Cardiac muscle cell (in vitro differentiated cells and primary cell): ENCODE measurements around the gene ERH. TPM values are rescaled to one million over a fixed set of nuclear protein-coding genes. Genes with fewer than 3 reads are reported as not detected.

ENCODE experiments used
- DNase-seq, 2 donors: peaks; one replicate each; pipeline versions ENCODE4 v3.0.0 to v3.0.0-alpha.2; 2010 to 2017; ENCODE audit warnings: low read depth in 1 of 2, low spot score in 1 of 2
- H3K27ac ChIP-seq: fragments of 200-600 bp; sonication (generic); 2 replicates; pipeline ENCODE4 v1.5.1; 2016
- H3K27me3 ChIP-seq: fragments of 200-600 bp; sonication (generic); 2 replicates; pipeline ENCODE4 v1.6.0; 2016; ENCODE audit warnings: control low read depth
- H3K36me3 ChIP-seq: fragments of 200-600 bp; sonication (generic); 2 replicates; pipeline ENCODE4 v1.5.1; 2016; ENCODE audit warnings: control low read depth
- H3K4me1 ChIP-seq: fragments of 200-600 bp; sonication (generic); 2 replicates; pipeline ENCODE4 v1.8.1; 2017; ENCODE audit warnings: low read depth, mild to moderate bottlenecking, mixed run types
- H3K4me3 ChIP-seq: fragments of 200-600 bp; sonication (generic); 2 replicates; pipeline ENCODE4 v1.5.1; 2016; ENCODE audit warnings: mild to moderate bottlenecking
- H3K9me3 ChIP-seq: fragments of 200-600 bp; sonication (generic); 2 replicates; pipeline ENCODE4 v1.5.1; 2017; ENCODE audit warnings: low read depth, mild to moderate bottlenecking, control low read depth
- polyA plus RNA-seq: library from polyadenylated mRNA; unstranded; fragments of >200 nt; fragmentation: Nextera tagmentation; extraction: Ambion mirVana; gene quantifications from 2 replicates; pipeline ENCODE4 v1.2.1, GENCODE V29; 2016
- total RNA-seq: library from RNA; depleted of rRNA; stranded (reverse); fragments of >200 nt; gene quantifications from 2 replicates; pipeline ENCODE4 v1.2.3, GENCODE V29; 2016
- TF ChIP-seq, protein P1 (sequence below): IDR thresholded peaks from 2 replicates; pipeline ENCODE4 v1.5.1; 2012; ENCODE audit warnings: low read depth, mild to moderate bottlenecking, low read length

The ERH gene
- total and polyA plus RNA-seq, 2 experiments from 2014 or later, result 97.0 to 296 TPM

DNA sequence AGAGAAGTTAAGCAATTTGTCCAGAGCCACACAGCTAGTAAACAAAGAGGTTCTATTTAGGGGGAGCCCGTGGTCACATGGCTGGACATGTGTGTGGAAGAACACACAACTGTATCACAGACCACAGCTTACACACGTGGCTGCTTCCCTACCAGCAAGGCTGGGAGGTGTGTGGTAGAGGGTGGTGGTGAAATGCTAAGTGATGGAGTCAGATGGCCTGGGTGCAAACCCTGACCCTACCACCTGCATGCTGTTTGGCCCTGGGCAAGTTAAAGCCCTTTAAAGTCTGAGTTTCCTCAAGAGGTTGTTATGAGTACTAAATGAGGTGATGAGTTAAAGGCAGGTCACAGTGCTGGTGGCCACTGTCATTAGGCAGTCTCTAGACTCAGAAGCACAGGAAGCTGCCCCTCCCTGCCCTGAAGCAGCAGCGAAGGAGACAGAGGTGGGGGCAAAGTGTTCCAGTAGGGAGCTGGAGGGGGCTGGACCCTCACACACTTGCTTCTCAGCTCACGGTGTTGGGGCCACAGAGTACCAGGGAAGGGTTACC lies 64.2 kb downstream of the ERH start:
- Histone ChIP-seq H3K9me3 (no peaks in the 10 kb centered on the region), H3K36me3 (no peaks in the 10 kb centered on the region), H3K27ac (no peak overlapping the region), H3K27me3 (no peaks in the 10 kb centered on the region), H3K4me3 (no peak overlapping the region), H3K4me1 (no peaks in the 10 kb centered on the region)
- TF ChIP-seq, protein P1, sequence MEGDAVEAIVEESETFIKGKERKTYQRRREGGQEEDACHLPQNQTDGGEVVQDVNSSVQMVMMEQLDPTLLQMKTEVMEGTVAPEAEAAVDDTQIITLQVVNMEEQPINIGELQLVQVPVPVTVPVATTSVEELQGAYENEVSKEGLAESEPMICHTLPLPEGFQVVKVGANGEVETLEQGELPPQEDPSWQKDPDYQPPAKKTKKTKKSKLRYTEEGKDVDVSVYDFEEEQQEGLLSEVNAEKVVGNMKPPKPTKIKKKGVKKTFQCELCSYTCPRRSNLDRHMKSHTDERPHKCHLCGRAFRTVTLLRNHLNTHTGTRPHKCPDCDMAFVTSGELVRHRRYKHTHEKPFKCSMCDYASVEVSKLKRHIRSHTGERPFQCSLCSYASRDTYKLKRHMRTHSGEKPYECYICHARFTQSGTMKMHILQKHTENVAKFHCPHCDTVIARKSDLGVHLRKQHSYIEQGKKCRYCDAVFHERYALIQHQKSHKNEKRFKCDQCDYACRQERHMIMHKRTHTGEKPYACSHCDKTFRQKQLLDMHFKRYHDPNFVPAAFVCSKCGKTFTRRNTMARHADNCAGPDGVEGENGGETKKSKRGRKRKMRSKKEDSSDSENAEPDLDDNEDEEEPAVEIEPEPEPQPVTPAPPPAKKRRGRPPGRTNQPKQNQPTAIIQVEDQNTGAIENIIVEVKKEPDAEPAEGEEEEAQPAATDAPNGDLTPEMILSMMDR, result no peak
- no peak for DNase-seq

DNA sequence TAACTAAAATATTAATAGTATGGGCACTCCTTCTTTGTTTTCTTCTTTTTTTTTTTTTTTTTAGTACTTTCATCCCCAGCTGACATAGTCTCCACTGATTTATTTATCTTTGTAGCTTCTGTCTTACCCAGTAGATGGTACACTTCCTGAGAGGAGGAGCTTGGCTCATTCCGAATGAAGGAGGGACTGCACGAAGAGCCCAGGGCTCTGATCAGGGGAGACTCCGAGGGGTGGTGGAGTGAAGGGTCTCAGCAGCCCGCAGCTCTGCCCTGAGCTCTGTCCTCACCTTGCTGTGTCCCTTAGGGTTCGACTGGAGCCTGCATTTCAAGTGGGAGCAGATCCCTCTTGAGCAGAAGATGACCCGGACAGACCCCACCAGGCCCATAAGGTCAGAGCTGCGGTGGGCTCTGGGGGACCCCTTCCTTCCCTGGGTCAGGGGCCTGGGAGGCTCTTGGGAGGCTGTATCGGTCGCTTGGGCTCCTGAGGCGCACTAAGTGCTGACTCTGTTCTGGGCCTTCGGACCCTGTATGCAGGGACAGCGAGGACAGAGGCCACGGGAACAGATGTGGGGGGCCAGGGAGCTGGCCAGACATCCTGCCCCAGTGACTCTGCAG lies 65.2 kb downstream of the ERH start:
- Histone ChIP-seq H3K27me3 (no peaks in the 10 kb centered on the region), H3K36me3 (no peaks in the 10 kb centered on the region), H3K4me3 (no peak overlapping the region), H3K27ac (no peak overlapping the region), H3K4me1 (no peaks in the 10 kb centered on the region), H3K9me3 (no peaks in the 10 kb centered on the region)
- no peak for DNase-seq
- TF ChIP-seq, protein P1, result no peak

DNA sequence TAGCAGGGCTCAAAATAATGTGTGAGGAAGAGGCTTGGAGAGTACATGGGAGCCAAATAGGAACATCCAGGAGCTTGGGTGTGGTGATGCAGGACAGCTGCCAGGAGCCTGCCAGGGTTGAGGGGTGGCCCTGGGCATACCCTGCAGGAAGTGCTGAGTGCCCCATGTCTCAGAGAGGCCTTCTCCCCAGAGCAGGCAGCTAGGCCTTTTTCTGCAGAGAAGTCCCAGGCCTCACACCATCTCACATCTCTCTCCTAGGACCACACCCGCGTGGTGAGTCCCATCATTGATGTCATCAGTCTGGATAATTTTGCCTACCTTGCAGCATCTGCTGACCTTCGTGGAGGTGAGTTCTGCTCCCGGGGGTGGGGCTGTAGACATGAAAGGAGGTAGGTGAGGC lies 66.9 kb downstream of the ERH start:
- H3K27ac ChIP-seq, result no peak overlapping the region
- H3K36me3 ChIP-seq, result no peaks in the 10 kb centered on the region
- no peak overlapping the region for H3K4me3 ChIP-seq
- H3K9me3 ChIP-seq, result no peaks in the 10 kb centered on the region
- TF ChIP-seq, protein P1, result no peak
- no peaks in the 10 kb centered on the region for H3K4me1 ChIP-seq
- DNase-seq, result no peak
- H3K27me3 ChIP-seq, result no peaks in the 10 kb centered on the region

Other genes starting within 250 kb of the ERH start
- 48.7 and 50.0 TPM in 2 replicates for gene DCAF5, start 245.2 kb downstream of the ERH start, total RNA-seq
- gene DCAF5, start 245.2 kb downstream of the ERH start, polyA plus RNA-seq, result 58.2 and 73.3 TPM in 2 replicates
- gene EXD2, start 206.8 kb downstream of the ERH start, total RNA-seq, result 18.7 and 21.4 TPM in 2 replicates
- gene EXD2, start 206.8 kb downstream of the ERH start, polyA plus RNA-seq, result 20.3 and 28.7 TPM in 2 replicates
- gene GALNT16, start 138.1 kb downstream of the ERH start, total RNA-seq, result 5.8 and 15.2 TPM in 2 replicates
- 3.4 and 7.7 TPM in 2 replicates for gene GALNT16, start 138.1 kb downstream of the ERH start, polyA plus RNA-seq
- gene SLC39A9, start 393 bp upstream of the ERH start, total RNA-seq, result 36.8 and 38.9 TPM in 2 replicates
- 17.6 and 23.7 TPM in 2 replicates for gene SLC39A9, start 393 bp upstream of the ERH start, polyA plus RNA-seq
- 0.12 and 0.21 TPM in 2 replicates for gene PLEKHD1, start 86.4 kb upstream of the ERH start, total RNA-seq
- gene PLEKHD1, start 86.4 kb upstream of the ERH start, polyA plus RNA-seq, result 0.37 TPM in 1 of 2 replicates, not detected in the other
- gene CCDC177, start 176.6 kb upstream of the ERH start, total RNA-seq, result 0.07 TPM in 1 of 2 replicates, not detected in the other
- not detected in 2 replicates for gene CCDC177, start 176.6 kb upstream of the ERH start, polyA plus RNA-seq
- gene SUSD6, start 213.3 kb upstream of the ERH start, total RNA-seq, result 12.1 and 14.7 TPM in 2 replicates
- 8.7 TPM in 2 replicates for gene SUSD6, start 213.3 kb upstream of the ERH start, polyA plus RNA-seq